Measurements from ENCODE around the gene ZMYND8. TPM values are rescaled to one million over a fixed set of nuclear protein-coding genes. Genes with fewer than 3 reads are reported as not detected.

The ZMYND8 gene
- total RNA-seq, 4 donors from 2014 or later = 41.6 to 79.4 (median 60.7) TPM

DNA sequence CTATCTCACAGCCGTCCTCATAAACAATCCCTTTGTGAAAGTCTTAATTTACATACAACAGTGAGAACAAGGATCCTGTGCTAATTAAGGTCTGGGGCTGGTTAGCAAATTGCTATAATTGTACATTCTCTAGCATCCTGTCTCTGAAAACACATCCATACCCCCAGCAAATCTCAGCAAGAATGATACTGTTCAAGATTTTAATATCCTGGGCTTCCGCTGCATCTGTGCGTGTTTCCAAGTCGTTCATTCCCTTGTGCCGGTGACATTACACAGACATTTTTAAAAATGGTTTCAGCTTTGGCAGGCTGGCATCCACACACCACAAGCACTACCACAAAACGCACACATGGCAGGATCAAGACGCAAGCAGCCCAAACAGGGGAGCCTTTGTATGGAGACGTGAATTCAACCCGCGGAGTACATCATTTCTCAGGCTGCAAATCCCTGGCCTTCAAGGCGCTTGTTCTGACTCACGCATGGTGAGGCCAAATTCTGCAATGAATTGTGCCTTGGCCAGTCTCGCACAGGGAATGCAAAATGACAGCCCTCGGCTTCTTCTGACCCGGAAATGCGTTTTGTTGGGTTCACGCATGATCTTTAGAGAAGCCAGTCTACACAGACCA lies 20.3 kb downstream of the ZMYND8 start:
- H3K4me3 ChIP-seq = no peak overlapping the region
- WGBS, 2 donors (ENCODE audit: low coverage in 1 of 2) = 75 to 94% methylated on average over 5 to 17 of the region's 17 CpGs
- H3K27ac ChIP-seq = peak overlapping the region; percentile 78 to 90 (median 90)
- peaks cover 0 to 8% (median 0%) of the 10 kb centered on the region in 4 donors for H3K36me3 ChIP-seq
- intact Hi-C loops (cut with DNase I; ENCODE audit: low total_unique reads) = no loop called here
- TF ChIP-seq POLR2AphosphoS5 (IDR thresholded peaks at IDR 0.05) (peak; percentile 60 to 79 (median 66)), EP300 (IDR thresholded peaks at IDR 0.05; ENCODE audit: low read depth) (peak; percentile 67), POLR2A (IDR thresholded peaks at IDR 0.05) (no peak)
- TF ChIP-seq, protein P1, sequence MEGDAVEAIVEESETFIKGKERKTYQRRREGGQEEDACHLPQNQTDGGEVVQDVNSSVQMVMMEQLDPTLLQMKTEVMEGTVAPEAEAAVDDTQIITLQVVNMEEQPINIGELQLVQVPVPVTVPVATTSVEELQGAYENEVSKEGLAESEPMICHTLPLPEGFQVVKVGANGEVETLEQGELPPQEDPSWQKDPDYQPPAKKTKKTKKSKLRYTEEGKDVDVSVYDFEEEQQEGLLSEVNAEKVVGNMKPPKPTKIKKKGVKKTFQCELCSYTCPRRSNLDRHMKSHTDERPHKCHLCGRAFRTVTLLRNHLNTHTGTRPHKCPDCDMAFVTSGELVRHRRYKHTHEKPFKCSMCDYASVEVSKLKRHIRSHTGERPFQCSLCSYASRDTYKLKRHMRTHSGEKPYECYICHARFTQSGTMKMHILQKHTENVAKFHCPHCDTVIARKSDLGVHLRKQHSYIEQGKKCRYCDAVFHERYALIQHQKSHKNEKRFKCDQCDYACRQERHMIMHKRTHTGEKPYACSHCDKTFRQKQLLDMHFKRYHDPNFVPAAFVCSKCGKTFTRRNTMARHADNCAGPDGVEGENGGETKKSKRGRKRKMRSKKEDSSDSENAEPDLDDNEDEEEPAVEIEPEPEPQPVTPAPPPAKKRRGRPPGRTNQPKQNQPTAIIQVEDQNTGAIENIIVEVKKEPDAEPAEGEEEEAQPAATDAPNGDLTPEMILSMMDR (IDR thresholded peaks at IDR 0.05) = no peak
- peaks cover 42 to 90% (median 60%) of the 10 kb centered on the region in 4 donors for H3K4me1 ChIP-seq
- in situ Hi-C loops (cut with MboI; ENCODE audit: low pct_ligation_motif_present in 1 of 4, low pct_unique_long_range_greater_than_20kb in 1 of 4, low sequenced_read_pairs in 3 of 4) = no loop called here
- peak; percentile 56 for DNase-seq
- H3K9me3 ChIP-seq = no peaks in the 10 kb centered on the region
- no peaks in the 10 kb centered on the region for H3K27me3 ChIP-seq

- WGBS, 2 donors (ENCODE audit: low coverage in 1 of 2) = 59 to 74% methylated on average over 11 to 12 of the region's 12 CpGs
- in situ Hi-C loops (cut with MboI; ENCODE audit: low pct_ligation_motif_present in 1 of 4, low pct_unique_long_range_greater_than_20kb in 1 of 4, low sequenced_read_pairs in 3 of 4) = no loop called here
- H3K36me3 ChIP-seq = peaks cover 0 to 8% (median 0%) of the 10 kb centered on the region in 4 donors
- no peak for DNase-seq
- no peaks in the 10 kb centered on the region for H3K9me3 ChIP-seq
- no peak overlapping the region for H3K4me3 ChIP-seq
- H3K27ac ChIP-seq = peak overlapping the region; percentile 78 to 90 (median 90)
- intact Hi-C loops (cut with DNase I; ENCODE audit: low total_unique reads) = no loop called here
- TF ChIP-seq, protein P1 (IDR thresholded peaks at IDR 0.05) = no peak
- TF ChIP-seq POLR2A (IDR thresholded peaks at IDR 0.05) (no peak), EP300 (IDR thresholded peaks at IDR 0.05; ENCODE audit: low read depth) (no peak), POLR2AphosphoS5 (IDR thresholded peaks at IDR 0.05) (peak in 1 of 3 donors; percentile 16)
- no peaks in the 10 kb centered on the region for H3K27me3 ChIP-seq
- H3K4me1 ChIP-seq = peaks cover 50 to 90% (median 63%) of the 10 kb centered on the region in 4 donors
Measured at GRCh38 chr20:47335251-47336128, 21.0 kb downstream of the ZMYND8 start.

DNA sequence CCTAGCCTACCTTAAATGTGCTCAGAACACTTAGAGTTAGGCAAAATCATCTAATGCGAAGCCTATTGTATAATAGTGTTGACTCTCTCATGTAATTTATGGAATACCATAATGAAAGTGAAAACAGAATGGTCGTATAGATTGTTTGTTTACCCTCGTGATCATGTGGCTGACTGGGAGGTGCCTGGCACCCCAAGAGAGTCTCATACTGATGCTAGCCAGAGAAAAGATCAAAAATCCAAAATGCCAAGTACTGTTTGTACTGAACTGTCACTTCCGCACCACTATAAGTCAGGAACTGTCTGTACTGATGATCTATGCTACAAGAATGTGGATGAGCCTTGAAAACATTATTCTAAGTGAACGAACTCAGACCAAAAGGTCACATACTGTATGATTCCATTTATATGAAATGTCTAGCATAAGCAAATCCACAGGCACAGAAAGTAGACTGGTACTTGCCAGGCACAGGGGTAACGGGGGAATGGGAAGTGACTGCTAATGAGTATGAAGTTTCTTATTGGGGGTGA lies 22.4 kb downstream of the ZMYND8 start:
- peak; percentile 47 for DNase-seq
- TF ChIP-seq, protein P1 (IDR thresholded peaks at IDR 0.05) = no peak
- TF ChIP-seq POLR2A (IDR thresholded peaks at IDR 0.05) = peak; percentile 52
- TF ChIP-seq POLR2AphosphoS5 (IDR thresholded peaks at IDR 0.05) = peak; percentile 94 to 98 (median 95)
- peak; percentile 100 for TF ChIP-seq EP300 (IDR thresholded peaks at IDR 0.05; ENCODE audit: low read depth)
- Histone ChIP-seq H3K27ac (peak overlapping the region; percentile 78 to 90 (median 90)), H3K27me3 (no peaks in the 10 kb centered on the region), H3K4me3 (peak overlapping the region in 1 of 4 donors; percentile 18), H3K4me1 (peaks cover 58 to 90% (median 67%) of the 10 kb centered on the region in 4 donors), H3K9me3 (no peaks in the 10 kb centered on the region), H3K36me3 (peaks cover 0 to 8% (median 0%) of the 10 kb centered on the region in 4 donors)
- in situ Hi-C loops (cut with MboI; ENCODE audit: low pct_ligation_motif_present in 1 of 4, low pct_unique_long_range_greater_than_20kb in 1 of 4, low sequenced_read_pairs in 3 of 4) = no loop called here
- intact Hi-C loops (cut with DNase I; ENCODE audit: low total_unique reads) = no loop called here
- WGBS, 2 donors (ENCODE audit: low coverage in 1 of 2) = 9 to 20% methylated on average over 4 to 6 of the region's 6 CpGs
